K562 (cell line): ENCODE measurements around the gene ZMYND8. TPM values are rescaled to one million over a fixed set of nuclear protein-coding genes. Genes with fewer than 3 reads are reported as not detected.

Experiments
- ATAC-seq: fragments of 200-7000 bp; cut with Tn5 transposase; 3 replicates; pipeline ENCODE4 v1.9.1; 2020; ENCODE audit warnings: moderate library complexity
- BruUV-seq: library from RNA; stranded (reverse); fragments of 400-500 nt; replicated peaks from 2 replicates; lab custom pipeline; 2021; lab: Mats Ljungman, UMichigan
- CTCF ChIA-PET: fragments of 300-600 bp; formaldehyde crosslinking; extraction: SDS; loops from one replicate; lab custom pipeline; 2021; ENCODE audit warnings: low intra/inter-chr PET ratio; lab: Yijun Ruan, JAX
- POLR2A ChIA-PET: fragments of 300-600, 350-650 bp; sonication (Branson Sonifier 250); formaldehyde crosslinking; extraction: SDS; loops from one replicate; lab custom pipeline; 2021; ENCODE audit warnings: antibody characterized with exemption, inconsistent platforms; lab: Yijun Ruan, JAX
- DNase-seq, 4 experiments: peaks; one replicate each; pipeline versions ENCODE4 v3.0.0 to v3.0.0-alpha.2; 2011 to 2018; ENCODE audit warnings: low spot score in 3 of 4, mixed read lengths in 3 of 4; ENCODE audit errors: extremely low read depth in 1 of 4
- FAIRE-seq: peaks from 2 replicates; lab custom pipeline; 2011; peaks lifted over from hg19 to GRCh38; lab: Jason Lieb, UNC
- H2AFZ ChIP-seq: 2 replicates; pipeline ENCODE4 v1.6.0; 2011; ENCODE audit warnings: low read depth, low read length, control low read depth, inconsistent platforms
- H3K27ac ChIP-seq: fragments of 200-600 bp; 3 replicates; pipeline ENCODE4 v1.8.0; 2011; ENCODE audit warnings: low read depth, mild to moderate bottlenecking, control low read depth, inconsistent platforms, low read length, moderate library complexity, mixed read lengths; ENCODE audit errors: extremely low read depth
- H3K27me3 ChIP-seq, 2 experiments: fragments of 300-600 bp in 1 of 2; 2 replicates in 1 of 2; 3 replicates in 1 of 2; pipeline versions ENCODE4 v1.6.0 to v1.8.0; 2011; ENCODE audit warnings: inconsistent platforms in 2 of 2, low read length in 2 of 2, mild to moderate bottlenecking in 1 of 2, mixed read lengths in 1 of 2, moderate library complexity in 1 of 2; ENCODE audit not compliant: control insufficient read depth in 2 of 2, insufficient read depth in 2 of 2
- H3K36me3 ChIP-seq: fragments of 300-600 bp; 3 replicates; pipeline ENCODE4 v1.8.0; 2011; ENCODE audit warnings: mild to moderate bottlenecking, low read length, inconsistent platforms; ENCODE audit not compliant: control insufficient read depth, insufficient read depth
- H3K4me1 ChIP-seq, 2 experiments: fragments of 200-600 bp in 1 of 2; replicated peaks in 1 of 2; 2 replicates in 1 of 2; 3 replicates in 1 of 2; pipeline versions ENCODE4 v1.5.1 to v1.8.0; 2011; ENCODE audit warnings: inconsistent platforms in 2 of 2, low read length in 2 of 2, mild to moderate bottlenecking in 1 of 2, mixed read lengths in 1 of 2, moderate library complexity in 1 of 2; ENCODE audit not compliant: control insufficient read depth in 2 of 2, insufficient read depth in 2 of 2
- H3K4me2 ChIP-seq: 2 replicates; pipeline ENCODE4 v1.6.1; 2011; ENCODE audit warnings: low read length, control low read depth, inconsistent platforms, mixed read lengths; ENCODE audit not compliant: insufficient read depth
- H3K4me3 ChIP-seq: fragments of 200-600 bp; sonication (generic), shearing (Covaris generic); 2 replicates; pipeline ENCODE4 v1.5.1; 2016; ENCODE audit warnings: control low read depth, inconsistent platforms
- H3K79me2 ChIP-seq: fragments of 200-600 bp; 3 replicates; pipeline ENCODE4 v1.8.0; 2011; ENCODE audit warnings: low read length, inconsistent platforms; ENCODE audit not compliant: control insufficient read depth, insufficient read depth
- H3K9ac ChIP-seq, 2 experiments: 2 replicates each; pipeline versions ENCODE4 v1.6.0 to v1.6.1; 2011; ENCODE audit warnings: low read depth in 2 of 2, low read length in 2 of 2, control low read depth in 1 of 2, inconsistent platforms in 1 of 2, mild to moderate bottlenecking in 1 of 2, mixed read lengths in 1 of 2; ENCODE audit not compliant: insufficient read depth in 1 of 2
- H3K9me1 ChIP-seq: one replicate; pipeline ENCODE4 v1.6.0; 2011; ENCODE audit warnings: inconsistent platforms, mild to moderate bottlenecking, low read length, moderate library complexity; ENCODE audit not compliant: control insufficient read depth, insufficient read depth
- H3K9me3 ChIP-seq: replicated peaks from 2 replicates; pipeline ENCODE4 v1.5.1; 2011; ENCODE audit warnings: low read depth, low read length, inconsistent platforms; ENCODE audit not compliant: control insufficient read depth, insufficient read depth
- H4K20me1 ChIP-seq: replicated peaks from 2 replicates; pipeline ENCODE4 v1.6.1; 2011; ENCODE audit warnings: low read length, inconsistent platforms, mixed read lengths; ENCODE audit not compliant: control insufficient read depth, insufficient read depth
- CBFA2T2 ChIP-seq: fragments of 450-650 bp; conservative IDR thresholded peaks from 2 replicates; pipeline ENCODE4 v1.6.1; 2017; ENCODE audit warnings: mild to moderate bottlenecking
- CEBPB ChIP-seq: fragments of 450-650 bp; IDR thresholded peaks from 2 replicates; pipeline ENCODE4 v1.6.1; 2016; ENCODE audit warnings: missing genetic modification characterization, missing compliant biosample characterization
- CEBPG ChIP-seq, 3 experiments: fragments of 200-800 bp in 1 of 3; sonication (Bioruptor generic) in 1 of 3; sonication (generic) in 1 of 3; formaldehyde crosslinking in 1 of 3; IDR thresholded peaks in 2 of 3; conservative IDR thresholded peaks in 1 of 3; 2 replicates each; pipeline versions ENCODE4 v1.6.1 to v1.8.0; 2016 to 2022; ENCODE audit warnings: missing compliant biosample characterization in 2 of 3, missing genetic modification characterization in 2 of 3, mild to moderate bottlenecking in 1 of 3, missing genetic modification reagents in 1 of 3
- ID3 ChIP-seq, 2 experiments: fragments of 250-450 bp in 1 of 2; fragments of 450-650 bp in 1 of 2; sonication (Bioruptor Pico) in 1 of 2; IDR thresholded peaks; 2 replicates each; pipeline versions ENCODE4 v1.6.1 to v1.8.0; 2016 to 2021; ENCODE audit warnings: mild to moderate bottlenecking in 2 of 2, moderate library complexity in 2 of 2, missing compliant biosample characterization in 1 of 2, missing genetic modification characterization in 1 of 2
- KDM2B ChIP-seq: fragments of 250-450 bp; sonication (Bioruptor Pico); IDR thresholded peaks from 2 replicates; pipeline ENCODE4 v1.8.0; 2021; ENCODE audit warnings: mild to moderate bottlenecking, moderate library complexity
- MBD2 ChIP-seq: sonication (generic); IDR thresholded peaks from 2 replicates; pipeline ENCODE4 v1.6.1; 2016; ENCODE audit warnings: low read depth, borderline replicate concordance
- NCOA6 ChIP-seq: fragments of 450-650 bp; IDR thresholded peaks from 2 replicates; pipeline ENCODE4 v1.6.1; 2017; ENCODE audit warnings: mild to moderate bottlenecking
- POLR2A ChIP-seq: fragments of 450-650 bp; conservative IDR thresholded peaks from 2 replicates; pipeline ENCODE4 v1.6.1; 2016
- TFAP4 ChIP-seq: sonication (generic); formaldehyde crosslinking; IDR thresholded peaks from 2 replicates; pipeline ENCODE4 v1.8.0; 2022; ENCODE audit warnings: missing genetic modification reagents, mild to moderate bottlenecking, moderate library complexity, borderline replicate concordance
- ZBTB1 ChIP-seq: sonication (generic); formaldehyde crosslinking; IDR thresholded peaks from 2 replicates; pipeline ENCODE4 v1.8.1; 2023; ENCODE audit warnings: missing genetic modification reagents, low read depth, mild to moderate bottlenecking, borderline replicate concordance
- WGBS: fragments of 100-300 bp; shearing (Covaris generic); methylation state at CpG from one replicate; pipeline ENCODE4 v1.1.6; 2016; ENCODE audit warnings: low coverage, mixed read lengths; ENCODE audit not compliant: insufficient coverage; ENCODE audit errors: missing lambda C conversion rate; 5-methylcytosine and 5-hydroxymethylcytosine counted together
- in situ Hi-C: fragments of 300-500 bp; cut with MboI; formaldehyde crosslinking; loops from 4 replicates; pipeline ENCODE4 v1.15.0; 2018; ENCODE audit warnings: inconsistent platforms, mixed read lengths
- intact Hi-C: fragments of 100-400 bp; cut with micrococcal nuclease; formaldehyde crosslinking; loops from 2 replicates; pipeline ENCODE4 v1.14.2; 2022
- polyA plus RNA-seq, 8 experiments: library from polyadenylated mRNA; depleted of rRNA in 4 of 8; stranded (reverse) in 5 of 8; unstranded in 3 of 8; fragments of >200 nt; fragmentation: Nextera tagmentation in 2 of 8; fragmentation: Illumina TruSeq in 1 of 8; extraction: Ambion mirVana in 2 of 8; extraction: Trizol in 1 of 8; gene quantifications; 2 replicates each; pipeline versions ENCODE4 v1.2.1 to v1.2.3, GENCODE V29; 2011 to 2014; ENCODE audit warnings: inconsistent platforms in 1 of 8, missing spikeins in 1 of 8
- total RNA-seq, 7 experiments: library from RNA; depleted of rRNA in 6 of 7; stranded (reverse); fragments of >200 nt in 6 of 7; fragmentation: Illumina TruSeq in 2 of 7; extraction: Trizol in 2 of 7; gene quantifications; 2 replicates each; pipeline versions ENCODE4 v1.2.1 to v1.2.3, GENCODE V29; 2011 to 2021; ENCODE audit warnings: low replicate concordance in 1 of 7

The ZMYND8 gene
- total and polyA plus RNA-seq, 9 of the 15 experiments (the other 6 are each of a cell fraction or from before 2014, with no cell fraction given) = 31.8 to 148 (median 71.9) TPM

DNA sequence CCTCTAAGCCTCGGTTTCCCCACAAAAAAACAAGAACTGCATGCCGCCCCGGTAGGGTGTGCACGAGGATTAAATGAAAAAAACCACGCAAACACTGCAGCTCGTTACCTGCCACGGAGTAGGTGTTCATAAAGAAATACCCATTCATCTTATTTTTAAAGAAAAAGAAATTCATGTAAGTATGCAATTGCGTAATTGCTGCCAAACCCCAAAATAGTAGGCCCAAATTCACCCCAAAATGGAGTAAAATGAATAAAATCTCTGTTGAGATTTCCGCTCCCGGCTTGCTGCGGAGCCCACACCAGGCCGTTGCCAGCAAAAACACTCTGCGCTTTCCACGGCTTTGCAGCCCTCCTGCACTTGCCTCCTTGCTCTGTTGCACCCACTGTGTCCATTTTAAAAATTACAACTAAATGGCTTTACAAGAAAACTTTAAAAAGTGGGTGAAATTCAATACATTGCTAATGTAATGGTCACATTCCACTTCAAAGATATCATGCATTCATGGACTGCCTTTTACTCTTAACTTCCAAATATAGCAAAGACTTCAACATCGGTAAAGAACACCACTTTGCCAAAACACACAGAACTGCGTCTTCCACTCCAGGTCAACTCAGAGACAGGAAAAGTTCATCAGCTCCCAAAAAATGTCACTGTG lies 125.0 kb downstream of the ZMYND8 start:
- DNase-seq = no peak
- Histone ChIP-seq H3K4me2 (no peak overlapping the region), H3K79me2 (peaks cover 57% of the 10 kb centered on the region), H2AFZ (no peak overlapping the region), H3K36me3 (peaks cover 99% of the 10 kb centered on the region), H3K27me3 (no peaks in the 10 kb centered on the region), H3K4me3 (no peak overlapping the region), H4K20me1 (peaks cover 6% of the 10 kb centered on the region; the same call in 1 of the 2 replicates), H3K9me1 (no peaks in the 10 kb centered on the region), H3K9me3 (no peaks in the 10 kb centered on the region), H3K27ac (no peak overlapping the region), H3K4me1 (no peaks in the 10 kb centered on the region), H3K9ac (no peak overlapping the region)
- intact Hi-C loops = no loop called here
- FAIRE-seq = no peak
- no TSS peak for BruUV-seq
- TF ChIP-seq NCOA6 (no peak), CEBPG (CRISPR knock-in tag; IDR thresholded peaks at IDR 0.05) (no peak), CEBPG (tag; conservative IDR thresholded peaks at IDR 0.05 in 1 of 2, IDR thresholded peaks at IDR 0.05 in 1 of 2) (peak; percentile 27 to 61; a peak in 1 of 4 replicates), CEBPB (peak; percentile 68)
- ChIA-PET POLR2A (interaction anchor here (0.6 kb wide), 1 partner anchor 574 kb away, joined by 3 read pairs; no protein-coding TSS in a partner anchor), CTCF (no interaction called here)
- in situ Hi-C loops = no loop called here
- 97% methylated on average over 16 of the region's 16 CpGs for WGBS
- no peak for ATAC-seq

GRCh38 chr20:47230811-47231256 lies 125.7 kb downstream of the ZMYND8 start:
- WGBS = 87% methylated on average over 8 of the region's 8 CpGs
- peaks cover 1% of the 10 kb centered on the region; the same call in 1 of the 2 replicates for H4K20me1 ChIP-seq
- TF ChIP-seq KDM2B (no peak), ID3 (CRISPR knock-in tag; IDR thresholded peaks at IDR 0.05) (no peak), ID3 (tag; IDR thresholded peaks at IDR 0.05) (no peak), ZBTB1 (no peak), CBFA2T2 (no peak), TFAP4 (CRISPR knock-in tag) (0 out of 2 replicates have a peak, but pooled peaks have one; percentile 37), POLR2A (0 out of 2 replicates have a peak, but pooled peaks have one; percentile 20), MBD2 (no peak)

More at GRCh38 chr20:47230811-47231256, 125.7 kb downstream of the ZMYND8 start:
- ATAC-seq = no peak
- in situ Hi-C loops = no loop called here
- no peaks in the 10 kb centered on the region for H3K4me1 ChIP-seq
- H3K27ac ChIP-seq = no peak overlapping the region
- no peak overlapping the region for H3K9ac ChIP-seq
- no peak overlapping the region for H3K4me2 ChIP-seq
- H3K27me3 ChIP-seq = no peaks in the 10 kb centered on the region
- H3K9me1 ChIP-seq = no peaks in the 10 kb centered on the region
- peaks cover 99% of the 10 kb centered on the region for H3K36me3 ChIP-seq
- intact Hi-C loops = no loop called here
- no peak for DNase-seq
- BruUV-seq = no TSS peak
- H3K9me3 ChIP-seq = no peaks in the 10 kb centered on the region
- POLR2A ChIA-PET = interaction anchor here (0.6 kb wide), 1 partner anchor 573 kb away, joined by 3 read pairs; no protein-coding TSS in a partner anchor
- no peak overlapping the region for H2AFZ ChIP-seq
- no peak for FAIRE-seq
- CTCF ChIA-PET = interaction anchor here (0.6 kb wide), 1 partner anchor 397 kb away, joined by 4 read pairs; no protein-coding TSS in a partner anchor
- H3K4me3 ChIP-seq = no peak overlapping the region
- H3K79me2 ChIP-seq = peaks cover 53% of the 10 kb centered on the region
